HCT116 (cell line): ENCODE measurements around the gene PELI1. TPM values are rescaled to one million over a fixed set of nuclear protein-coding genes. Genes with fewer than 3 reads are reported as not detected.

Source experiments
- ATAC-seq: fragments of 200-7000 bp; cut with Tn5 transposase; 2 replicates; pipeline ENCODE4 v1.9.1; 2020; ENCODE audit warnings: mild to moderate bottlenecking, moderate library complexity
- BruUV-seq: library from RNA; stranded (reverse); fragments of 400-500 nt; replicated peaks from 2 replicates; lab custom pipeline; 2021; lab: Mats Ljungman, UMichigan
- CTCF ChIA-PET: fragments of 300-600 bp; sonication (Branson Sonifier 250); formaldehyde crosslinking; loops from one replicate; lab custom pipeline; 2021; ENCODE audit warnings: antibody characterized with exemption; lab: Charles Lee
- POLR2A ChIA-PET: fragments of 300-600, 350-600 bp; sonication (Branson Sonifier 250); formaldehyde crosslinking; loops from one replicate; lab custom pipeline; 2021; ENCODE audit warnings: antibody characterized with exemption; lab: Charles Lee
- RAD21 ChIA-PET, 2 experiments: fragments of 300-600 bp; sonication (Branson Sonifier 250); formaldehyde crosslinking; loops; one replicate each; lab custom pipeline; 2023; ENCODE audit warnings: low total read pairs in 2 of 2; ENCODE audit not compliant: uncharacterized antibody in 2 of 2, unreplicated experiment in 2 of 2, low non-redundant PET in 1 of 2; lab: Charles Lee
- DNase-seq: peaks from one replicate; pipeline ENCODE4 v3.0.0-alpha.2; 2010; ENCODE audit warnings: low read depth, low spot score
- H2AFZ ChIP-seq: fragments of 200-600 bp; shearing (Covaris generic), sonication (generic); 2 replicates; pipeline ENCODE4 v1.6.1; 2017; ENCODE audit warnings: low read depth, mixed run types, mixed read lengths, antibody characterized with exemption, low read length; ENCODE audit not compliant: poor library complexity, severe bottlenecking
- H3K27ac ChIP-seq: 2 replicates; pipeline ENCODE4 v1.5.1; 2012; ENCODE audit warnings: low read depth, low read length
- H3K27me3 ChIP-seq: fragments of 200-600 bp; sonication (generic); 2 replicates; pipeline ENCODE4 v1.6.1; 2016; ENCODE audit warnings: mixed run types, low read length, mixed read lengths; ENCODE audit not compliant: insufficient read depth
- H3K36me3 ChIP-seq, 2 experiments: fragments of 200-500 bp in 1 of 2; fragments of 200-600 bp in 1 of 2; sonication (Bioruptor generic) in 1 of 2; sonication (generic) in 1 of 2; 2 replicates each; pipeline versions ENCODE4 v1.5.1 to v1.6.1; 2014 to 2016; ENCODE audit warnings: low read length in 2 of 2, inconsistent platforms in 1 of 2, mixed read lengths in 1 of 2, mixed run types in 1 of 2; ENCODE audit not compliant: insufficient read depth in 2 of 2, control insufficient read depth in 1 of 2
- H3K4me1 ChIP-seq, 2 experiments: fragments of 200-600 bp in 1 of 2; sonication (generic) in 1 of 2; 2 replicates each; pipeline versions ENCODE4 v1.5.1 to v1.6.1; 2012 to 2017; ENCODE audit warnings: low read length in 2 of 2, inconsistent platforms in 1 of 2, mild to moderate bottlenecking in 1 of 2, mixed read lengths in 1 of 2, mixed run types in 1 of 2, moderate library complexity in 1 of 2; ENCODE audit not compliant: insufficient read depth in 2 of 2, control insufficient read depth in 1 of 2
- H3K4me2 ChIP-seq: fragments of 200-600 bp; sonication (generic); 2 replicates; pipeline ENCODE4 v1.6.1; 2017; ENCODE audit warnings: mixed run types, low read length, mixed read lengths
- H3K4me3 ChIP-seq, 2 experiments: fragments of 200-600 bp in 1 of 2; sonication (generic) in 1 of 2; replicated peaks in 1 of 2; 2 replicates each; pipeline ENCODE4 v1.5.1; 2011 to 2016; ENCODE audit warnings: low read length in 2 of 2, control low read depth in 1 of 2, low read depth in 1 of 2, mild to moderate bottlenecking in 1 of 2, mixed read lengths in 1 of 2, mixed run types in 1 of 2
- H3K79me2 ChIP-seq: fragments of 200-600 bp; sonication (generic); 2 replicates; pipeline ENCODE4 v1.6.1; 2017; ENCODE audit warnings: mild to moderate bottlenecking, mixed run types, low read length, moderate library complexity, mixed read lengths; ENCODE audit not compliant: insufficient read depth
- H3K9ac ChIP-seq: fragments of 200-600 bp; sonication (generic); 2 replicates; pipeline ENCODE4 v1.6.1; 2016; ENCODE audit warnings: low read length, mixed read lengths
- H3K9me2 ChIP-seq: fragments of 200-600 bp; sonication (generic), shearing (Covaris generic); 2 replicates; pipeline ENCODE4 v1.6.1; 2017; ENCODE audit warnings: mixed run types, mild to moderate bottlenecking, moderate library complexity; ENCODE audit not compliant: insufficient read depth
- H3K9me3 ChIP-seq, 2 experiments: fragments of 200-500 bp in 1 of 2; fragments of 200-600 bp in 1 of 2; sonication (Bioruptor generic) in 1 of 2; sonication (generic) in 1 of 2; 2 replicates each; pipeline ENCODE4 v1.6.1; 2014 to 2017; ENCODE audit warnings: low read length in 2 of 2, mixed read lengths in 2 of 2, inconsistent platforms in 1 of 2, low read depth in 1 of 2, mild to moderate bottlenecking in 1 of 2, mixed run types in 1 of 2, moderate library complexity in 1 of 2; ENCODE audit not compliant: control insufficient read depth in 1 of 2, insufficient read depth in 1 of 2
- H4K20me1 ChIP-seq: fragments of 200-600 bp; sonication (generic), shearing (Covaris generic); 2 replicates; pipeline ENCODE4 v1.6.1; 2017; ENCODE audit warnings: mixed run types, mild to moderate bottlenecking, moderate library complexity; ENCODE audit not compliant: insufficient read depth
- ELF1 ChIP-seq: IDR thresholded peaks from 2 replicates; pipeline ENCODE4 v1.6.1; 2012; ENCODE audit warnings: low read depth, borderline replicate concordance
- EZH2 ChIP-seq: fragments of 200-600 bp; sonication (generic); IDR thresholded peaks from 2 replicates; pipeline ENCODE4 v1.6.1; 2017; ENCODE audit warnings: antibody characterized with exemption, mixed run types
- FOSL1 ChIP-seq: IDR thresholded peaks from 2 replicates; pipeline ENCODE4 v1.6.1; 2012; ENCODE audit warnings: low read depth
- JUND ChIP-seq: IDR thresholded peaks from 2 replicates; pipeline ENCODE4 v1.6.1; 2012
- POLR2A ChIP-seq: IDR thresholded peaks from 2 replicates; pipeline ENCODE4 v1.7.0; 2011; ENCODE audit warnings: borderline replicate concordance; ENCODE audit not compliant: insufficient read depth, insufficient read length; ENCODE audit errors: extremely low read depth
- RAD21 ChIP-seq: IDR thresholded peaks from 2 replicates; pipeline ENCODE4 v1.6.1; 2012; ENCODE audit warnings: low read depth, mild to moderate bottlenecking
- SRF ChIP-seq: IDR thresholded peaks from 2 replicates; pipeline ENCODE4 v1.6.1; 2012; ENCODE audit warnings: low read depth
- YY1 ChIP-seq: IDR thresholded peaks from 2 replicates; pipeline ENCODE4 v1.6.1; 2011; ENCODE audit warnings: low read length, low read depth, moderate library complexity, mild to moderate bottlenecking; ENCODE audit not compliant: insufficient replicate concordance; ENCODE audit errors: extremely low read depth
- ZNF274 ChIP-seq: fragments of 200-500 bp; sonication (Bioruptor generic); IDR thresholded peaks from 2 replicates; pipeline ENCODE4 v1.6.1; 2014; ENCODE audit warnings: mild to moderate bottlenecking, low read depth, low read length, inconsistent platforms
- intact Hi-C: fragments of 100-400 bp; cut with micrococcal nuclease; formaldehyde crosslinking; loops from 2 replicates; pipeline ENCODE4 v1.10.0; 2022
- total RNA-seq: library from RNA; stranded (reverse); gene quantifications from one replicate; pipeline ENCODE4 v1.2.1, GENCODE V29; 2021; ENCODE audit not compliant: unreplicated experiment
- TF ChIP-seq, protein P1 (sequence below): IDR thresholded peaks from 2 replicates; pipeline ENCODE4 v1.6.1; 2012
- TF ChIP-seq, protein P2 (sequence below): IDR thresholded peaks from 2 replicates; pipeline ENCODE4 v1.6.1; 2012
- TF ChIP-seq, protein P3 (sequence below): IDR thresholded peaks from 2 replicates; pipeline ENCODE4 v1.6.1; 2012; ENCODE audit warnings: low read depth

The PELI1 gene
- total RNA-seq, 1 experiment from 2014 or later, result 7.9 TPM

DNA sequence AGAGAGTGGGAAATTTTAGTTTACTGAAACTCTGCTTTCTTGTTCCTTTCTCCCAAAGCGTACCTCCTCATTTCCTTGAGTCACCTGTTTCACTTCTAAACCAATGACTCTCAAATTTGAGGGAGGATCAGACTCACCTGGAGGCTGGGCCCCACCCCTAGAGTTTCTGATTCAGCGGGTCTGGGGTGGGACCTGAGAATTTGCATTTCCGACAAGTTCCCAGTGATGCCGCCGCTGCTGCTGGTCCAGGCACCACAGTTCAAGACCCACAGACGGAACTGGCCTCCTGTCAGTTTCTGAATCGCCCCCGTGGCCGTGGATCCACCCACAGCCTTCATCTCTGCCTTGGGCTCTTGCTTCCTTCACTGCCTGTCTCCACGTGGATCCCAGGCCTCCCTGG, 44.9 kb upstream of the PELI1 start:
- ChIA-PET RAD21 (no interaction called here), POLR2A (no interaction called here), CTCF (no interaction called here)
- no peak for ATAC-seq
- no peaks in the 10 kb centered on the region for H4K20me1 ChIP-seq
- H3K4me2 ChIP-seq, result no peak overlapping the region
- H3K36me3 ChIP-seq, result no peaks in the 10 kb centered on the region
- no peaks in the 10 kb centered on the region for H3K9me2 ChIP-seq
- no peak overlapping the region for H2AFZ ChIP-seq
- H3K79me2 ChIP-seq, result no peaks in the 10 kb centered on the region
- intact Hi-C loops, result no loop called here
- no TSS peak for BruUV-seq
- H3K4me3 ChIP-seq, result no peak overlapping the region
- DNase-seq, result no peak
- no peak overlapping the region for H3K9ac ChIP-seq
- H3K27ac ChIP-seq, result no peak overlapping the region
- H3K27me3 ChIP-seq, result no peaks in the 10 kb centered on the region
- no peak for TF ChIP-seq SRF
- no peak for TF ChIP-seq FOSL1
- TF ChIP-seq EZH2, result no peak
- TF ChIP-seq, protein P1, sequence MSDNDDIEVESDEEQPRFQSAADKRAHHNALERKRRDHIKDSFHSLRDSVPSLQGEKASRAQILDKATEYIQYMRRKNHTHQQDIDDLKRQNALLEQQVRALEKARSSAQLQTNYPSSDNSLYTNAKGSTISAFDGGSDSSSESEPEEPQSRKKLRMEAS, result no peak
- no peaks in the 10 kb centered on the region for H3K4me1 ChIP-seq
- H3K9me3 ChIP-seq, result no peaks in the 10 kb centered on the region

DNA sequence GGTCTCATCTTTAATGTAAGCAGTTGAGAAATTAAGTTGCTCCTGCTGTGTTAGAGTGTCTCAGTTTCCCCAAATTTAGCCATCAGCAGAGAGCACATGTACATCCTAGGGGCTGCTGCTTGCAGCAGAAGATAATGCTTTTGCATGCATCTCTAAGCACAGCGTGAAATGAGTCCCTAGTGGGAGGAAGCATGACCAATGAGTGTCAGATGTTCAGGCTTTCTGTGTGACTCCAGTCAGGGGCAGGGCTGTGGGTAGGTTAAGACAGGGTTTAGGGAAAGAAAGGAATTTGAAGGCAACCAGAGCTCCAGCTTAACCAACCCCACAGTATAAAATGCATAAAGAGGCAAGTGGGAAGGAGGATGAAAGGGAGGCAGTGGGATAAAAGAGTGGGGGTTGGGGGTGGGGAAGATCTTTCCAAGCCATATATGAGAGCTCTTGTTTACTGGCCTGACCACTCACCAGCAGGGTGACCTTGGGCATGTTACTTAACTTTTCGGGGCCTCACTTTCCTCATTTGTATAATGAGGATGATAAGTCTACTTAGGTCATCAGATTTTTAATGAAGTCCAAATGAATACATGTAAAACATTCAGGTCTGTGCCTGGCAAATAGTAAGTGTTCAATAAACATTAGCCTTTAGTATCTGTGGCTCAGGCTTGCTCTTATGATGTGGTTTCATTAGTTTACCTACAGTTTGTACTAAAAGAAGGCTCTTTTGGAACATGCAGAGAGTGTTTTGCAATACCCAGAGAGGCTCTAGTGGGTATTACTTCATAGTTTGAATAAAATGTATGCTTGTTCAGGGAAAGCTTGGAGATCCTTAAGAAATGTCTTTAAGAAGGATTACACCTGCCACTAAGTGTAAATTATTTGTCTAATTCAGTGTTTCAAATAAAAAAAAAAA, 42.7 kb upstream of the PELI1 start:
- Histone ChIP-seq H3K79me2 (no peaks in the 10 kb centered on the region), H3K36me3 (no peaks in the 10 kb centered on the region), H2AFZ (no peak overlapping the region), H3K4me2 (no peak overlapping the region), H3K9me3 (no peaks in the 10 kb centered on the region), H3K9ac (no peak overlapping the region), H3K27me3 (no peaks in the 10 kb centered on the region), H3K9me2 (no peaks in the 10 kb centered on the region), H4K20me1 (no peaks in the 10 kb centered on the region), H3K4me1 (no peaks in the 10 kb centered on the region), H3K4me3 (no peak overlapping the region), H3K27ac (no peak overlapping the region)
- intact Hi-C loops, result no loop called here
- ChIA-PET POLR2A (interaction anchor here (0.7 kb wide), 1 partner anchor 17 kb away, joined by 3 read pairs; no protein-coding TSS in a partner anchor), RAD21 (no interaction called here), CTCF (no interaction called here)
- no TSS peak for BruUV-seq
- TF ChIP-seq POLR2A (no peak), YY1 (no peak), JUND (no peak), ZNF274 (no peak), ELF1 (no peak), RAD21 (no peak)
- TF ChIP-seq, protein P2, sequence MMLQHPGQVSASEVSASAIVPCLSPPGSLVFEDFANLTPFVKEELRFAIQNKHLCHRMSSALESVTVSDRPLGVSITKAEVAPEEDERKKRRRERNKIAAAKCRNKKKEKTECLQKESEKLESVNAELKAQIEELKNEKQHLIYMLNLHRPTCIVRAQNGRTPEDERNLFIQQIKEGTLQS, result no peak
- TF ChIP-seq, protein P3, sequence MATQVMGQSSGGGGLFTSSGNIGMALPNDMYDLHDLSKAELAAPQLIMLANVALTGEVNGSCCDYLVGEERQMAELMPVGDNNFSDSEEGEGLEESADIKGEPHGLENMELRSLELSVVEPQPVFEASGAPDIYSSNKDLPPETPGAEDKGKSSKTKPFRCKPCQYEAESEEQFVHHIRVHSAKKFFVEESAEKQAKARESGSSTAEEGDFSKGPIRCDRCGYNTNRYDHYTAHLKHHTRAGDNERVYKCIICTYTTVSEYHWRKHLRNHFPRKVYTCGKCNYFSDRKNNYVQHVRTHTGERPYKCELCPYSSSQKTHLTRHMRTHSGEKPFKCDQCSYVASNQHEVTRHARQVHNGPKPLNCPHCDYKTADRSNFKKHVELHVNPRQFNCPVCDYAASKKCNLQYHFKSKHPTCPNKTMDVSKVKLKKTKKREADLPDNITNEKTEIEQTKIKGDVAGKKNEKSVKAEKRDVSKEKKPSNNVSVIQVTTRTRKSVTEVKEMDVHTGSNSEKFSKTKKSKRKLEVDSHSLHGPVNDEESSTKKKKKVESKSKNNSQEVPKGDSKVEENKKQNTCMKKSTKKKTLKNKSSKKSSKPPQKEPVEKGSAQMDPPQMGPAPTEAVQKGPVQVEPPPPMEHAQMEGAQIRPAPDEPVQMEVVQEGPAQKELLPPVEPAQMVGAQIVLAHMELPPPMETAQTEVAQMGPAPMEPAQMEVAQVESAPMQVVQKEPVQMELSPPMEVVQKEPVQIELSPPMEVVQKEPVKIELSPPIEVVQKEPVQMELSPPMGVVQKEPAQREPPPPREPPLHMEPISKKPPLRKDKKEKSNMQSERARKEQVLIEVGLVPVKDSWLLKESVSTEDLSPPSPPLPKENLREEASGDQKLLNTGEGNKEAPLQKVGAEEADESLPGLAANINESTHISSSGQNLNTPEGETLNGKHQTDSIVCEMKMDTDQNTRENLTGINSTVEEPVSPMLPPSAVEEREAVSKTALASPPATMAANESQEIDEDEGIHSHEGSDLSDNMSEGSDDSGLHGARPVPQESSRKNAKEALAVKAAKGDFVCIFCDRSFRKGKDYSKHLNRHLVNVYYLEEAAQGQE, result no peak
- ATAC-seq, result no peak
- DNase-seq, result no peak
